ENCODE measurements around the gene MEI1.
"Not testable (repeated sequence)": the region's sequence is repeated elsewhere in the genome, so short reads cannot be mapped to it uniquely, and the experiment has no call there.

The MEI1 gene

DNA sequence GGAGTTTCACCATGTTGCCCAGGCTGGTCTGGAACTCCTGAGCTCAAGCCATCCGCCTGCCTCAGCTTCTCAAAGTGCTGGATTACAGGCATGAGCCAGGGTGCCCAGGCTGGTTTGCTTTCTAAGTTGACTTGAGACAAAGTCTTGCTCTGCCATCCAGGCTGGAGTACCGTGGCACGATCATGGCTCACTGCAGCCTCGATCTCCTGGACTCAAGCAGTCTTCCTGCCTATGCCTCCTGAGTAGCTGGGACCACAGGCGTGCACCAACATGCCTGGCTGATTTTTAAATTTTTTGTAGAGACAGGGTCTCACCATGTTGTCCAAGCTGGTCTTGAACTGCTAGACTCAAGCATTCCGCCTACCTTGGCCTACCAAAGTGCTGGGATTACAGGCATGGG lies 41.6 kb upstream of the MEI1 start:
- DNase-seq (ENCODE audit: extremely low spot score) = no peak
- ChIA-PET POLR2A (no interaction called here), CTCF (interaction anchor here (0.8 to 11.8 kb wide), 4 partner anchors 8 to 89 kb away, joined by 3 to 82 read pairs (median 4); no protein-coding TSS in a partner anchor)
- TF ChIP-seq, protein P1, sequence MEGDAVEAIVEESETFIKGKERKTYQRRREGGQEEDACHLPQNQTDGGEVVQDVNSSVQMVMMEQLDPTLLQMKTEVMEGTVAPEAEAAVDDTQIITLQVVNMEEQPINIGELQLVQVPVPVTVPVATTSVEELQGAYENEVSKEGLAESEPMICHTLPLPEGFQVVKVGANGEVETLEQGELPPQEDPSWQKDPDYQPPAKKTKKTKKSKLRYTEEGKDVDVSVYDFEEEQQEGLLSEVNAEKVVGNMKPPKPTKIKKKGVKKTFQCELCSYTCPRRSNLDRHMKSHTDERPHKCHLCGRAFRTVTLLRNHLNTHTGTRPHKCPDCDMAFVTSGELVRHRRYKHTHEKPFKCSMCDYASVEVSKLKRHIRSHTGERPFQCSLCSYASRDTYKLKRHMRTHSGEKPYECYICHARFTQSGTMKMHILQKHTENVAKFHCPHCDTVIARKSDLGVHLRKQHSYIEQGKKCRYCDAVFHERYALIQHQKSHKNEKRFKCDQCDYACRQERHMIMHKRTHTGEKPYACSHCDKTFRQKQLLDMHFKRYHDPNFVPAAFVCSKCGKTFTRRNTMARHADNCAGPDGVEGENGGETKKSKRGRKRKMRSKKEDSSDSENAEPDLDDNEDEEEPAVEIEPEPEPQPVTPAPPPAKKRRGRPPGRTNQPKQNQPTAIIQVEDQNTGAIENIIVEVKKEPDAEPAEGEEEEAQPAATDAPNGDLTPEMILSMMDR (IDR thresholded peaks at IDR 0.05; ENCODE audit: control extremely low read depth, extremely low read depth, low read depth, missing control alignments) = no peak

DNA sequence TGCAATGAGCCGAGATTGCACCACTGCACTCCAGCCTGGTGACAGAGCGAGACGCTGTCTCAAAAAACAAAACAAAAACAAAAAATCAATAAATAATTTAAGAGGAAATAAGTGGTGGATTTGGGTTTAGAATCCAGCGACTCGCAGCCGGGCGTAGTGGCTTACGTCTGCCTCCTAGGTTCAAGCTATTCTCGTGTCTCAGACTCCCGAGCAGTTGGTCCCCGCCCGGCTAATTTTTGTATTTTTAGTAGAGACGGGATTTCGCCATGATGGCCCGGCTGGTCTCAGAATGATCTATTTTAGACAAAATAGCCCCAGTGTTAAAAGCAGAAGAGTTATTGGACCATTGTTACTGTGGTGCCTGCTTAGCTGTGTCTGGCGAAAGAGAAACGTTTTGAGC lies 40.4 kb upstream of the MEI1 start:
- ChIA-PET POLR2A (no interaction called here), CTCF (interaction anchor here (1.6 to 11.8 kb wide), 2 partner anchors 6 to 38 kb away, joined by 5 to 82 read pairs; no protein-coding TSS in a partner anchor)
- TF ChIP-seq, protein P1 (IDR thresholded peaks at IDR 0.05; ENCODE audit: control extremely low read depth, extremely low read depth, low read depth, missing control alignments) = no peak
- DNase-seq (ENCODE audit: extremely low spot score) = no peak

DNA sequence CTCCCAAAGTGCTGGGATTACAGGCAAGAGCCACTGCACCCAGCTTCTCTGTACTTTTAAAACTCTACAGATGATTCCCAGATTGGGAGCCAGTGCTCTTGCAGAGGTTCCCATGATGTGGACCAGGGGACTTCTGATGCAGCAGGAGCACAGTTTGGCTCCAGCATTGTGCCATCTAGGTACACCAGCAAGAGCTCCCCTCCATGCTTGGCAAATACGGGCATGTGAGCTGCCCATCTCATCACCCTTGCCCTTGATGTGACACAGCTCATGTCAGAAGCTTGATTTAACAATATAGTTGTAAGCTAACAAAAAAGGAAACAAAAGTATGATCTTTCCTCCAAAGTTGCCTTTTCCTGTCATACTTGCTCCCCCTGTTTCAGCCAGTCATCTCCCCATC lies 39.4 kb upstream of the MEI1 start:
- CTCF ChIA-PET = interaction anchor here (1.0 to 1.6 kb wide), 4 partner anchors 9 to 281 kb away, joined by 3 to 5 read pairs (median 4); no protein-coding TSS in a partner anchor
- TF ChIP-seq, protein P1 (IDR thresholded peaks at IDR 0.05; ENCODE audit: control extremely low read depth, extremely low read depth, low read depth, missing control alignments) = no peak
- POLR2A ChIA-PET = no interaction called here
- DNase-seq (ENCODE audit: extremely low spot score) = no peak

DNA sequence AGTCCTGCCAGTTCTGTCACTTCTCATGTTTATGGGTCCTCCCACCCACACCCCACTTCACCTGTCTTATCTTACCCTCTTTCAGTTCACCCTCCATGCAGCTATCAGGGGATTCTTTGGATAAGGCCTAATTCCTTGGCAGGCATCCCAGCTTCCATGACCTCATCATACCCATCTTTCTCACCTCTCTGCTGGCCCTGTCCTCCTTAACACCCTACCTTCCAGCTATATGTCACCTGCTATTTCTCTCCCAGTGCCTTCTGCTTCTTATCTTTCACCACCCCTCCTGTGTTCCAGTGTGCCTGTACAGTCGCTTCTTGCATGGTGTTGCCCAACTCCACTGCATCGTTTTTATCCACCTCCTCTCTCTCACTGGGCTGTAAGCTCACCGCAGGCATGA lies 38.9 kb upstream of the MEI1 start:
- CTCF ChIA-PET = interaction anchor here (1.0 to 1.4 kb wide), 3 partner anchors 9 to 281 kb away, joined by 3 to 4 read pairs (median 3); no protein-coding TSS in a partner anchor
- POLR2A ChIA-PET = no interaction called here
- TF ChIP-seq, protein P1 (IDR thresholded peaks at IDR 0.05; ENCODE audit: control extremely low read depth, extremely low read depth, low read depth, missing control alignments) = no peak
- no peak for DNase-seq (ENCODE audit: extremely low spot score)

DNA sequence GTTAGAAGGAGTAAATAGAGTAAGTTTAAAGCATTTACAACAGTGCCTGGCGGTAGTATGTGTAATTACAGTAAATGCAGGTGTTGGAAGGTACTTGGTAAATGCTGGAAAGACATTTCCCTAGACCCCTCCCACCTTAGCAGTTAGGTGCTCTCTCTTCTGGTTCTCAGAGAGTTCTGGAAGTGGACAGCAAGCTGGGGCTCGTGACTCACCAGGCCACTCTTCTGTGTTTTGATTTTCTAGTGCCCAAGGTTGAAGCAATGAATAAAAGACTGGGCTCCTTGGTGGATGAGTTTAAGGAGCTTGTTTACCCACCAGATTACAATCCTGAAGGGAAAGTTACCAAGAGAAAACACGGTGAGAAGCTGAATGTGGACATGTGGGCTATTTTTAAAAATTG lies 38.2 kb upstream of the MEI1 start:
- DNase-seq (ENCODE audit: extremely low spot score) = no peak
- TF ChIP-seq, protein P1 (IDR thresholded peaks at IDR 0.05; ENCODE audit: control extremely low read depth, extremely low read depth, low read depth, missing control alignments) = no peak
- ChIA-PET CTCF (interaction anchor here (1.0 kb wide), 1 partner anchor 8 kb away, joined by 3 read pairs; no protein-coding TSS in a partner anchor), POLR2A (no interaction called here)

DNA sequence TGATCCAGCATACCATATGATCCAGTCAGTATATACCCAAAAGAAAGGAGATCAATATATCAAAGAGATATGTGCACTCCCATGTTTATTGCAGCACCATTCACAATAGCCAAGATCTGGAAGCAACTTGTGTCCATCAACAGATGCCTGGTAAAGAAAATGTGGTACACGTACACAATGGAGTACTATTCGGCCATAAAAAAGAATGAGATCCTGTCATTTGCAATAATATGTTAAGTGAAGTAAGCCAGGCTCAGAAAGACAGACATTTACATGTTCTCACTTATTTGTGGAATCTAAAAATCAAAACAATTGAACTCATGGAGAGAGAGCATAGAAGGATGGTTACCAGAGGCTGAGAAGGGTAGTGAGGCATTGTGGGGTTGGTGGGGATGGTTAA lies 37.6 kb upstream of the MEI1 start:
- TF ChIP-seq, protein P1 (IDR thresholded peaks at IDR 0.05; ENCODE audit: control extremely low read depth, extremely low read depth, low read depth, missing control alignments) = no peak
- DNase-seq (ENCODE audit: extremely low spot score) = no peak
- ChIA-PET POLR2A (no interaction called here), CTCF (no interaction called here)

DNA sequence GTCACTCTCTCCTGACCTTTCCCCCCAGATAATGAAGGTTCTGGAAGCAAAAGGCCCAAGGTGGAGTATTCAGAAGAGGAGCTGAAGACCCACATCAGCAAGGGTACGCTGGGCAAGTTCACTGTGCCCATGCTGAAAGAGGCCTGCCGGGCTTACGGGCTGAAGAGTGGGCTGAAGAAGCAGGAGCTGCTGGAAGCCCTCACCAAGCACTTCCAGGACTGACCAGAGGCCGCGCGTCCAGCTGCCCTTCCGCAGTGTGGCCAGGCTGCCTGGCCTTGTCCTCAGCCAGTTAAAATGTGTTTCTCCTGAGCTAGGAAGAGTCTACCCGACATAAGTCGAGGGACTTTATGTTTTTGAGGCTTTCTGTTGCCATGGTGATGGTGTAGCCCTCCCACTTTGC lies 35.7 kb upstream of the MEI1 start:
- DNase-seq (ENCODE audit: extremely low spot score); POLR2A ChIA-PET: not testable (repeated sequence)
- CTCF ChIA-PET = interaction anchor here (1.0 to 4.8 kb wide), 2 partner anchors 10 to 13 kb away, joined by 3 to 82 read pairs; no protein-coding TSS in a partner anchor

All from GM10248 (cell line).